NT2/D1 (cell line): ENCODE measurements around the gene ZFYVE21.

Source experiments
- YY1 ChIP-seq: IDR thresholded peaks from 2 replicates; pipeline ENCODE4 v1.6.1; 2011; ENCODE audit not compliant: insufficient read length, insufficient read depth
- ZNF274 ChIP-seq: IDR thresholded peaks from 2 replicates; pipeline ENCODE4 v1.6.1; 2011; ENCODE audit warnings: mild to moderate bottlenecking, low read depth, low read length

DNA sequence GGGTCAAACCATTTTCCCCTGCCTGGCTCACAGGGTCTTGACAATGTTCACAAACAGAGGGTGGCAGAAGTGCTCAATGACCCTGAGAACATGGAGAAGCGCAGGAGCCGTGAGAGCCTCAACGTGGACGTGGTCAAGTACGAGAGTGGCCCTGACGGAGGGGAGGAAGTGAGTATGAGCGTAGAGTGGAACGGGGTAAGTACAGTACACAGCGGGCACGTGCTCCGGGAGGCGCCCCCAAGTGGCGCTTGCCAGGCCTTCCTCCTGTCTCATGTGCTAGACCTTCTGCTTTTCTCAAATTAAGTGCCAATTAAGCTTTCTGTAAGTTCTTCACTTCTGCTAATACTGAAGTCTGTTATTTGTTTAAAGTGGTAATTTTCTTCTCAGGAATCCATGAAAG, 36.3 kb upstream of the ZFYVE21 start:
- no peak for TF ChIP-seq ZNF274
- no peak for TF ChIP-seq YY1
